ENCODE data around the gene MEX3B. TPM values are rescaled to one million over a fixed set of nuclear protein-coding genes. Genes with fewer than 3 reads are reported as not detected.

The MEX3B gene
- total and polyA plus RNA-seq, 8 donors, result 2.5 to 14.0 (median 8.4) TPM

DNA sequence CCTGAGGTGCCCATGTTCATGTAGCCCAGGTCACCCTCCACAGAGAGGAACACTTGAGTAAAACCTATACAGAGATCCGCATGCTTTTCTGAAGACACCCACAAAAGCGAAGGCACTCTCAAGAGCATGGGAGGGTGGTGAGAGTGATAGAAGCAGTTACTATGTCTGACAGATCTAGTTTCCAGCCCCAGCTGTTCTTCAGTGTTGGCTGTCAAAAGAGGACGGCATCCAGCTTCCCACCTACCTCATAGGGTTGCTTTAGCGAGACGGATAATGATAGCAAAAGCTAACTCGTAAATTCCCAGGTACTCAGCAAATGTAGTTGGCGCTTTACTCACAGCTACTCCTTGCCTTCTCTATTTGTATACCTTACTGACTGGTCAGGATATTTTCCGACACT lies 3.0 kb upstream of the MEX3B start:
- Histone ChIP-seq H3K4me3 (no peak overlapping the region), H3K4me1 (peaks cover 0 to 25% of the 10 kb centered on the region in 2 donors), H3K36me3 (no peaks in the 10 kb centered on the region), H3K9me3 (no peaks in the 10 kb centered on the region), H3K27ac (no peak overlapping the region), H3K27me3 (peaks cover 0 to 48% of the 10 kb centered on the region in 2 donors)
- DNase-seq (no peak), ATAC-seq (no peak)
- intact Hi-C loops (cut with DNase I), result no loop called here
- TF ChIP-seq, protein P1, sequence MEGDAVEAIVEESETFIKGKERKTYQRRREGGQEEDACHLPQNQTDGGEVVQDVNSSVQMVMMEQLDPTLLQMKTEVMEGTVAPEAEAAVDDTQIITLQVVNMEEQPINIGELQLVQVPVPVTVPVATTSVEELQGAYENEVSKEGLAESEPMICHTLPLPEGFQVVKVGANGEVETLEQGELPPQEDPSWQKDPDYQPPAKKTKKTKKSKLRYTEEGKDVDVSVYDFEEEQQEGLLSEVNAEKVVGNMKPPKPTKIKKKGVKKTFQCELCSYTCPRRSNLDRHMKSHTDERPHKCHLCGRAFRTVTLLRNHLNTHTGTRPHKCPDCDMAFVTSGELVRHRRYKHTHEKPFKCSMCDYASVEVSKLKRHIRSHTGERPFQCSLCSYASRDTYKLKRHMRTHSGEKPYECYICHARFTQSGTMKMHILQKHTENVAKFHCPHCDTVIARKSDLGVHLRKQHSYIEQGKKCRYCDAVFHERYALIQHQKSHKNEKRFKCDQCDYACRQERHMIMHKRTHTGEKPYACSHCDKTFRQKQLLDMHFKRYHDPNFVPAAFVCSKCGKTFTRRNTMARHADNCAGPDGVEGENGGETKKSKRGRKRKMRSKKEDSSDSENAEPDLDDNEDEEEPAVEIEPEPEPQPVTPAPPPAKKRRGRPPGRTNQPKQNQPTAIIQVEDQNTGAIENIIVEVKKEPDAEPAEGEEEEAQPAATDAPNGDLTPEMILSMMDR (IDR thresholded peaks at IDR 0.05), result no peak

DNA sequence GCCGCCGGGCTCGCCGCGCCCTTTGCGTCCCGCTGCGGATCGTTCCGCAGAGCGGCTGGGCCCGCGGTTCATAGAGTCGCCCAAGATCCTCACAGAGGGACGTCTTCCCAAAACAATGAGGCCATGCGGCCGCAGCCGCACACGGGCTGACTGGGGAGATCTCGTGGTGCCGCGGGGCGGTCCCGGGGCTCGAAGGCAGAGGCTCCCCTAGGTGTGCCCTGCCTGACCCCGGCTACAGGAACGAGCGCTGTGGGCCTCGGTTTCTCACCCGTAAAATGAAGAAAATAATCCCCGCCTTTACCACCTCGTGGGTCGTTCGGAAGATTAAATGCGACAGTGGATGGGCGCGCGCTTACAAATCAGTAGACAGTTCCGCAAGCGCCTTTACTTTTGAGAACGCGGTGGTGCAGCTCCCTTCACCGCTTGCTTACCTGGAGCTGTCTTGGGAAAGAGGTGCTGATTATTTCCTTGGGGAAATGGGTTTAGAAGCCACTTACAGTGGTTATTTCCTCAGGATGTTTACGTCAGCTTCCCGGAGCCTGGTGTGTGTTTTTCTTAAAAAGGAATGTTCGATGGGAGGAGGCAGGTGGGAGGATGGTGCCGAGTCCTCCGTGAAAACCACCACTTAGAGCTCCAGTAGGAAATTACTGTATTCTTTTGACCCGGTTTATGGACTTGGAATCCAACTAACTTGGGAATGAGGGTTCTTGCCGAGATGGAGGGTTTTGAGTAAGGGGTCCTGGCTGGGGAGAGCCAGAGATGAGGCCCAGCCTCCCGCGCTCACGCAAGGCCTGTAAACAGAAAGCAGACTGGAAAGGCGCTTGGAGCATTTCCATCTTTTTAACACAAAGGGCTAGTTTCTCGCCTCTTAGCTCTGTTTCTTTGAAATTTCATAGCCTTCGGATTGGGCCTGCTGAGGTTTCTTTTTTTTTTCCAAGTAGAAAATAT lies 1.9 kb upstream of the MEX3B start:
- peak overlapping the region; percentile 79 to 84 for H3K4me3 ChIP-seq
- H3K27ac ChIP-seq, result peak overlapping the region in 1 of 2 donors; percentile 37
- H3K36me3 ChIP-seq, result peaks cover 0 to 4% of the 10 kb centered on the region in 2 donors
- H3K9me3 ChIP-seq, result no peaks in the 10 kb centered on the region
- ATAC-seq, result no peak
- peaks cover 0 to 27% of the 10 kb centered on the region in 2 donors for H3K4me1 ChIP-seq
- intact Hi-C loops (cut with DNase I), result no loop called here
- H3K27me3 ChIP-seq, result peaks cover 0 to 51% of the 10 kb centered on the region in 2 donors
- TF ChIP-seq, protein P1 (IDR thresholded peaks at IDR 0.05), result peak in 1 of 2 donors; percentile 35
- DNase-seq, result peak in 2 of 4 donors; percentile 25 to 49

DNA sequence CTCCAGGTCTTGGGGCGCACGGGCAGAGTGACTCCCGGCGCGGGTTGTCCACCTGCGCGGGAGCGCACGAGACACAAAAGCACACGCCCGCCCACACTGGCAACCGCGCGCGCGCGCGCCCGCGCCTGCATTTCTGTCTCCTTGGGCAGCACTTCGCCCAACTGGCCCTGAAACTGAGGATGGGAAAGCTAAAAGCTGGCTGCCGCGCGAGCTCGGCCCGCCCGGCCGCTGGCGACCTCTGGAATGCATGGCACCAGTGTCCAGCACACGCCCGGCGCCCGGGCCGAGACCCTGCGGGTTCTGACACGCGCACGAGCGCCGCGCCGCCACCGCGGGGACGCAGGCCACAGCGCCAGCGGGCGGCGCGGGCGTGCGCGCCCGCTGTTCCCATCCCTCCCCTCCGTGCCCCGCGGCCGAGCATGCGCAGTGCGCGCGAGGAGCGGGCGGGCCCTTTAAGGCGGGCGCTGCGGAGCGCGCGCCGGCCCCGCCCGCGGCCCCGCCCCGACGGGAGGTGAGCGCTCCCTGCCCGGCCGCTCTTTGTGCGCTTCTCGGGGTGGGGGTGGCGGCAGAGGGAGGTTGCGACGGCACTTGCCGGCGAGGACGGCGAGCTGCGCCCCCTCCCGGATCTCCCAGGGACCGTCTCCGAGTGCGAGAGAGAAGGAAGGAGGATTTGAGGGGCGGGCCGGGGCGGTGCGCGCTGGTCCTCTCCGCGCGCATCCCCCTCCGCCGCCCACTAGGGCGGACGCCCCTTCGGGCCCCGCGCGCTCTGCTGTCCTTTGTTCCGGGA lies 1.0 kb upstream of the MEX3B start:
- DNase-seq (peak; percentile 91 to 96 (median 96)), ATAC-seq (peak; percentile 76)
- Histone ChIP-seq H3K4me3 (peak overlapping the region; percentile 79 to 84), H3K4me1 (peaks cover 0 to 27% of the 10 kb centered on the region in 2 donors), H3K27me3 (peaks cover 0 to 43% of the 10 kb centered on the region in 2 donors), H3K36me3 (peaks cover 0 to 4% of the 10 kb centered on the region in 2 donors), H3K9me3 (no peaks in the 10 kb centered on the region), H3K27ac (peak overlapping the region; percentile 89 to 97)
- intact Hi-C loops (cut with DNase I), result no loop called here
- TF ChIP-seq, protein P1 (IDR thresholded peaks at IDR 0.05), result peak; percentile 62 to 73

DNA sequence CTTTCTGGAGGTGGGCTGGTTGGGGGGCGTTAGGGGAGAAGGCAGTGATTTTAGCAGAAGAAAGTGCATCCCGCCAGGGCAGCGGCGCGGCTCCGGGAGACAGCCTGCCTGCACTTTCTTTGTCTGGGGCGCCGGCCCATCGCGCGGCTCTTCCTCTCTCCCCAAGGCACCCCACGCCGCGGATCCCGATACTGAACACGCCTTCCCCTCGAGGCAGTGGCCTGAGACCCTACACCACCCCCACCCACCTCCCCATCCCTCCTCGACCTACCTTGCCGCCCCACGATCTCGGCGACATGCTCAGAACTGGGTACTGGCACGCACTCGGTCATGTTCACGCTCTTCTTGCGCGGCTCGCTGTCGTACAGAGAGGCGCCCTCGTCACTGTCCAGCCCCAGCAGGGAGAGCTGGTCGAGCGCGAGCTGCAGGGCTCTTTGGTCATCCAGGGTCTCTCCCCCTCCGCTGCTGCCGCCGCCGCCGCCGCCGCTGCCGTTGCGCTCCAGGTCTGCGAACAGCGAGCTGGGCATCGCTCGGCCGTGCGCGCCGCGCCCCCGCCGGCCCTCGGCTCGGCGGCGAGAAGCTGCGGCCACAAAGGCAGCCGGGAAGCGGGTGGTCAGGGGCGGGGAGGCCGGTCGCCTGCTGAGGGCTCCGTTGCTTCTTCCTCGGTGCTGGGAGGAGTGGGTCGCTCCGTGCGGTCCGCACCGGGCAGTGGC lies 483 bp downstream of the MEX3B start:
- peak overlapping the region; percentile 79 to 95 for H3K4me3 ChIP-seq
- peaks cover 0 to 4% of the 10 kb centered on the region in 2 donors for H3K36me3 ChIP-seq
- peak overlapping the region; percentile 89 to 97 for H3K27ac ChIP-seq
- ATAC-seq (peak; percentile 5), DNase-seq (peak; percentile 45 to 85 (median 54))
- H3K27me3 ChIP-seq, result peaks cover 0 to 43% of the 10 kb centered on the region in 2 donors
- TF ChIP-seq, protein P1 (IDR thresholded peaks at IDR 0.05), result no peak
- intact Hi-C loops (cut with DNase I), result no loop called here
- H3K4me1 ChIP-seq, result peaks cover 0 to 27% of the 10 kb centered on the region in 2 donors
- no peaks in the 10 kb centered on the region for H3K9me3 ChIP-seq

Data from left lung (tissue), 10 donors.